ENCODE measurements around the gene PDF. TPM values are rescaled to one million over a fixed set of nuclear protein-coding genes. Genes with fewer than 3 reads are reported as not detected.

The PDF gene
- total and polyA plus RNA-seq, 2 donors (not counting 3 experiments of a cell fraction or from before 2014, with no cell fraction given): 13.1 to 16.7 TPM

DNA sequence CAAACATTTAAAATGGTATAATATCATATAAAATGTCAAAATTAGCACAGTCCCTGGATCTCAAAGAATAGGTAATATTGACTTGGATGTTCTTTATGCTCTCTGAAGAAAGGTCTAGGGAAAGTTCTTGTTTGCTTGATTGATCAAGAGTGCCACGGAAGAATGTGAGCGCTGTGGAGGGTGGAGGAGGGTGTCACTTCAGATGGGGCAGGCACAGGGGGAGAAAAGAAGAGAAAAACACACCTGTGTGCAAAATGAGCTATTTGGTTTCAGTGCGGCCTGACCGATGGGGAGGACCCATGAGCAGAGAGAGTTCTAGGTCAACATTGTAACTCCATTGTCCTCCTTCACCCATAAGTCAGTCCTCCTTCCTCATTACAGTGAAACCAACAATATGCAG, 28.1 kb downstream of the PDF start:
- no peaks in the 10 kb centered on the region for H3K27me3 ChIP-seq (ENCODE audit: control insufficient read depth in 2 of 2, insufficient read depth in 2 of 2, low read length in 2 of 2)
- no peaks in the 10 kb centered on the region for H3K9me3 ChIP-seq (replicated peaks; ENCODE audit: control insufficient read depth, insufficient read depth, low read length)
- no peak for FAIRE-seq
- dilution Hi-C loops (cut with MboI; ENCODE audit: extremely low pct_ligation_motif_present, low sequenced_read_pairs) (no loop called here), intact Hi-C loops (cut with micrococcal nuclease) (no loop called here)
- H3K9me1 ChIP-seq (replicated peaks; ENCODE audit: control insufficient read depth, extremely low read depth, insufficient read depth, low read length): no peaks in the 10 kb centered on the region
- TF ChIP-seq JUN (IDR thresholded peaks at IDR 0.05; ENCODE audit: borderline replicate concordance, insufficient read depth, insufficient read length, low read depth) (no peak), FOS (IDR thresholded peaks at IDR 0.05; ENCODE audit: borderline replicate concordance, insufficient read depth, low read length) (no peak), MYC (IDR thresholded peaks at IDR 0.05; ENCODE audit: low read depth, low read length) (no peak), MAX (IDR thresholded peaks at IDR 0.05; ENCODE audit: insufficient read depth, insufficient read length) (no peak), POLR2AphosphoS5 (IDR thresholded peaks at IDR 0.05; ENCODE audit: insufficient read depth, low read depth, low read length) (no peak)
- no peak overlapping the region for H2AFZ ChIP-seq (ENCODE audit: low read depth, low read length)
- H3K36me3 ChIP-seq (ENCODE audit: control insufficient read depth in 2 of 2, extremely low read depth in 1 of 2, insufficient read depth in 2 of 2, low read length in 2 of 2): peaks cover 6% of the 10 kb centered on the region in 2 experiments
- H4K20me1 ChIP-seq (replicated peaks; ENCODE audit: control insufficient read depth, extremely low read depth, insufficient read depth, low read length): no peaks in the 10 kb centered on the region
- H3K4me3 ChIP-seq (replicated peaks in 1 of 3; ENCODE audit: insufficient read depth in 1 of 3, low read depth in 1 of 3, low read length in 3 of 3): no peak overlapping the region
- POLR2A ChIA-PET: no interaction called here
- no peak for DNase-seq (ENCODE audit: low read depth, low spot score)
- no peak overlapping the region for H3K9ac ChIP-seq (replicated peaks; ENCODE audit: extremely low read depth, insufficient read depth, low read length)
- no peaks in the 10 kb centered on the region for H3K79me2 ChIP-seq (ENCODE audit: control insufficient read depth, insufficient read depth, low read length)
- H3K4me2 ChIP-seq (ENCODE audit: insufficient read depth, low read length): no peak overlapping the region
- H3K27ac ChIP-seq (ENCODE audit: insufficient read depth, low read depth, low read length): no peak overlapping the region
- BruUV-seq (replicated peaks): no TSS peak
- peaks cover 21% of the 10 kb centered on the region for H3K4me1 ChIP-seq (ENCODE audit: control insufficient read depth, extremely low read depth, insufficient read depth, low read length)
- CTCF ChIA-PET: interaction anchor here (0.7 to 5.8 kb wide), 4 partner anchors 9 to 255 kb away, joined by 3 to 30 read pairs (median 3); no protein-coding TSS in a partner anchor

GRCh38 chr16:69301861-69302260, 28.5 kb downstream of the PDF start:
- H3K9ac ChIP-seq (replicated peaks; ENCODE audit: extremely low read depth, insufficient read depth, low read length): no peak overlapping the region
- no peaks in the 10 kb centered on the region for H3K79me2 ChIP-seq (ENCODE audit: control insufficient read depth, insufficient read depth, low read length)
- ChIA-PET POLR2A (no interaction called here), CTCF (interaction anchor here (0.7 to 5.8 kb wide), 3 partner anchors 9 to 151 kb away, joined by 3 to 30 read pairs (median 3); no protein-coding TSS in a partner anchor)
- no peaks in the 10 kb centered on the region for H3K9me1 ChIP-seq (replicated peaks; ENCODE audit: control insufficient read depth, extremely low read depth, insufficient read depth, low read length)
- H3K4me2 ChIP-seq (ENCODE audit: insufficient read depth, low read length): no peak overlapping the region
- DNase-seq (ENCODE audit: low read depth, low spot score) (peak; percentile 21), FAIRE-seq (no peak)
- H4K20me1 ChIP-seq (replicated peaks; ENCODE audit: control insufficient read depth, extremely low read depth, insufficient read depth, low read length): no peaks in the 10 kb centered on the region
- intact Hi-C loops (cut with micrococcal nuclease) (no loop called here), dilution Hi-C loops (cut with MboI; ENCODE audit: extremely low pct_ligation_motif_present, low sequenced_read_pairs) (no loop called here)
- TF ChIP-seq JUN (IDR thresholded peaks at IDR 0.05; ENCODE audit: borderline replicate concordance, insufficient read depth, insufficient read length, low read depth) (no peak), MYC (IDR thresholded peaks at IDR 0.05; ENCODE audit: low read depth, low read length) (no peak), EZH2 (IDR thresholded peaks at IDR 0.05; ENCODE audit: borderline replicate concordance, low read depth, low read length, severe bottlenecking) (no peak), FOS (IDR thresholded peaks at IDR 0.05; ENCODE audit: borderline replicate concordance, insufficient read depth, low read length) (no peak), GATA2 (IDR thresholded peaks at IDR 0.05; ENCODE audit: insufficient read depth, insufficient read length, low read depth, low read length) (no peak), MAX (IDR thresholded peaks at IDR 0.05; ENCODE audit: insufficient read depth, insufficient read length) (no peak), POLR2A (IDR thresholded peaks at IDR 0.05; ENCODE audit: low read depth, low read length) (no peak), CTCF (IDR thresholded peaks at IDR 0.05; ENCODE audit: extremely low read depth in 1 of 2, insufficient read depth in 1 of 2, low read depth in 1 of 2, low read length in 2 of 2) (no peak)
- peak overlapping the region; percentile 2 for H3K27ac ChIP-seq (ENCODE audit: insufficient read depth, low read depth, low read length)
- no TSS peak for BruUV-seq (replicated peaks)
- no peaks in the 10 kb centered on the region for H3K27me3 ChIP-seq (ENCODE audit: control insufficient read depth in 2 of 2, insufficient read depth in 2 of 2, low read length in 2 of 2)
- H3K9me3 ChIP-seq (replicated peaks; ENCODE audit: control insufficient read depth, insufficient read depth, low read length): no peaks in the 10 kb centered on the region
- H3K36me3 ChIP-seq (ENCODE audit: control insufficient read depth in 2 of 2, extremely low read depth in 1 of 2, insufficient read depth in 2 of 2, low read length in 2 of 2): peaks cover 6% of the 10 kb centered on the region in 2 experiments
- no peak overlapping the region for H2AFZ ChIP-seq (ENCODE audit: low read depth, low read length)
- peaks cover 21% of the 10 kb centered on the region for H3K4me1 ChIP-seq (ENCODE audit: control insufficient read depth, extremely low read depth, insufficient read depth, low read length)
- H3K4me3 ChIP-seq (replicated peaks in 1 of 3; ENCODE audit: insufficient read depth in 1 of 3, low read depth in 1 of 3, low read length in 3 of 3): no peak overlapping the region
